B cell (primary cell): ENCODE data around the gene DDAH2. TPM values are rescaled to one million over a fixed set of nuclear protein-coding genes. Genes with fewer than 3 reads are reported as not detected.

Experiments used
- ATAC-seq: fragments of 200-7000 bp; cut with Tn5 transposase; one replicate; pipeline ENCODE4 v1.10.0; 2021; ENCODE audit warnings: low read depth, mild to moderate bottlenecking, moderate number of reproducible peaks, moderate library complexity
- CTCF ChIA-PET: fragments of 350-600 bp; sonication (Branson Sonifier 250); formaldehyde crosslinking; loops from one replicate; lab custom pipeline; 2021; ENCODE audit warnings: antibody characterized with exemption, inconsistent platforms; lab: Charles Lee
- POLR2A ChIA-PET: fragments of 350-600 bp; sonication (Branson Sonifier 250); formaldehyde crosslinking; loops from one replicate; lab custom pipeline; 2021; ENCODE audit warnings: antibody characterized with exemption; lab: Charles Lee
- DNase-seq: peaks from one replicate; pipeline ENCODE4 v3.0.0; 2013
- H2AFZ ChIP-seq: 2 replicates; pipeline ENCODE4 v1.6.1; 2012; ENCODE audit warnings: mild to moderate bottlenecking, low read depth, low read length; ENCODE audit not compliant: insufficient read depth, poor library complexity, severe bottlenecking
- H3K27ac ChIP-seq, 2 donors: 1 replicate in 1 of 2; 2 replicates in 1 of 2; pipeline ENCODE4 v1.5.1; 2012 to 2013; ENCODE audit warnings: low read length in 2 of 2, mild to moderate bottlenecking in 2 of 2, moderate library complexity in 1 of 2
- H3K27me3 ChIP-seq, 4 experiments: fragments of 200-600 bp in 1 of 4; sonication (generic) in 1 of 4; replicated peaks in 1 of 4; 1 replicate in 2 of 4; 2 replicates in 2 of 4; pipeline versions ENCODE4 v1.6.1 to v1.7.0; 2013 to 2016; ENCODE audit warnings: low read length in 3 of 4, mild to moderate bottlenecking in 2 of 4, mixed read lengths in 1 of 4, moderate library complexity in 1 of 4; ENCODE audit not compliant: insufficient read depth in 4 of 4, control insufficient read depth in 3 of 4; ENCODE audit errors: control extremely low read depth in 1 of 4
- H3K36me3 ChIP-seq, 2 experiments: replicated peaks in 1 of 2; 1 replicate in 1 of 2; 2 replicates in 1 of 2; pipeline versions ENCODE4 v1.6.1 to v1.7.1; 2013; ENCODE audit warnings: low read length in 1 of 2; ENCODE audit not compliant: insufficient read depth in 2 of 2, control insufficient read depth in 1 of 2; ENCODE audit errors: control extremely low read depth in 1 of 2, extremely low read depth in 1 of 2
- H3K4me1 ChIP-seq, 2 donors: fragments of 200-600 bp in 1 of 2; sonication (generic) in 1 of 2; 1 replicate in 1 of 2; 2 replicates in 1 of 2; pipeline versions ENCODE4 v1.5.1 to v1.6.1; 2013 to 2017; ENCODE audit warnings: low read length in 2 of 2; ENCODE audit not compliant: control insufficient read depth in 2 of 2, insufficient read depth in 2 of 2
- H3K4me2 ChIP-seq: replicated peaks from 2 replicates; pipeline ENCODE3; 2012; ENCODE audit warnings: mild to moderate bottlenecking, low read depth, low read length; ENCODE audit not compliant: poor library complexity, severe bottlenecking
- H3K4me3 ChIP-seq, 5 experiments: fragments of 200-600 bp in 1 of 5; sonication (generic) in 1 of 5; 1 replicate in 3 of 5; 2 replicates in 2 of 5; pipeline versions ENCODE4 v1.5.1 to v1.7.0; 2011 to 2016; ENCODE audit warnings: low read length in 4 of 5, mild to moderate bottlenecking in 4 of 5, low read depth in 2 of 5, control low read depth in 1 of 5, moderate library complexity in 1 of 5; ENCODE audit not compliant: insufficient read depth in 1 of 5; ENCODE audit errors: control extremely low read depth in 1 of 5, extremely low read depth in 1 of 5
- H3K79me2 ChIP-seq: fragments of 200-600 bp; sonication (generic); one replicate; pipeline ENCODE4 v1.6.0; 2016; ENCODE audit warnings: low read length; ENCODE audit not compliant: control insufficient read depth, insufficient read depth
- H3K9ac ChIP-seq: fragments of 200-600 bp; sonication (generic); 2 replicates; pipeline ENCODE4 v1.6.1; 2017; ENCODE audit warnings: mild to moderate bottlenecking, low read length, moderate library complexity
- H3K9me3 ChIP-seq, 3 donors: one replicate each; pipeline versions ENCODE4 v1.6.1 to v1.7.1; 2013; ENCODE audit warnings: low read length in 2 of 3; ENCODE audit not compliant: control insufficient read depth in 2 of 3, insufficient read depth in 1 of 3; ENCODE audit errors: control extremely low read depth in 1 of 3
- H4K20me1 ChIP-seq: 2 replicates; pipeline ENCODE4 v1.6.0; 2012; ENCODE audit warnings: mild to moderate bottlenecking, low read length; ENCODE audit not compliant: insufficient read depth, control insufficient read depth, poor library complexity, severe bottlenecking
- H3K27ac Mint-ChIP-seq: one replicate; pipeline ENCODE4 v1.8.0; 2021; ENCODE audit warnings: mixed read lengths
- H3K27me3 Mint-ChIP-seq: one replicate; pipeline ENCODE4 v1.8.0; 2021; ENCODE audit warnings: mixed read lengths
- H3K4me1 Mint-ChIP-seq: one replicate; pipeline ENCODE4 v1.8.0; 2021; ENCODE audit warnings: mixed read lengths
- H3K4me3 Mint-ChIP-seq: one replicate; pipeline ENCODE4 v1.8.0; 2021; ENCODE audit warnings: mixed read lengths
- H3K9me3 Mint-ChIP-seq: one replicate; pipeline ENCODE4 v1.8.0; 2022; ENCODE audit warnings: mixed read lengths; ENCODE audit not compliant: insufficient read depth
- EZH2 ChIP-seq: IDR thresholded peaks from 2 replicates; pipeline ENCODE4 v1.6.1; 2012; ENCODE audit warnings: borderline replicate concordance, low read depth, mild to moderate bottlenecking, moderate library complexity, low read length; ENCODE audit not compliant: insufficient read depth, poor library complexity, severe bottlenecking
- WGBS: methylation state at CpG from one replicate; pipeline ENCODE4 v1.1.5; 2013; ENCODE audit warnings: missing lambda C conversion rate; ENCODE audit not compliant: insufficient coverage; 5-methylcytosine and 5-hydroxymethylcytosine counted together
- intact Hi-C: fragments of 100-400 bp; cut with micrococcal nuclease; formaldehyde crosslinking; loops from one replicate; pipeline ENCODE4 v1.10.0; 2022
- polyA plus RNA-seq: library from polyadenylated mRNA; depleted of rRNA; stranded (reverse); fragments of >200 nt; gene quantifications from 2 replicates; pipeline ENCODE4 v1.2.3, GENCODE V29; 2012
- total RNA-seq, 2 donors: library from RNA; stranded (reverse); fragments of 120-200 nt in 1 of 2; gene quantifications; 1 replicate in 1 of 2; 2 replicates in 1 of 2; pipeline versions ENCODE4 v1.2.3 to v1.2.4, GENCODE V29; 2013 to 2022
- TF ChIP-seq, protein P1 (sequence below): fragments of 200-600 bp; IDR thresholded peaks from one replicate; pipeline ENCODE4 v1.8.0; 2022; ENCODE audit warnings: antibody characterized with exemption, mild to moderate bottlenecking

DDAH2 gene
- total and polyA plus RNA-seq, 2 donors (not counting 1 experiment from before 2014, with no cell fraction given) = 59.2 to 87.2 TPM

- Histone ChIP-seq H3K4me1 (peaks cover 0 to 2% of the 10 kb centered on the region in 2 donors), H2AFZ (no peak overlapping the region), H3K4me2 (no peak overlapping the region), H4K20me1 (no peaks in the 10 kb centered on the region), H3K9ac (no peak overlapping the region), H3K27me3 (no peaks in the 10 kb centered on the region), H3K9me3 (no peaks in the 10 kb centered on the region), H3K79me2 (no peaks in the 10 kb centered on the region), H3K4me3 (no peak overlapping the region), H3K27ac (no peak overlapping the region), H3K36me3 (peaks cover 0 to 3% of the 10 kb centered on the region in 2 experiments)
- Mint-ChIP-seq H3K9me3 (no peaks in the 10 kb centered on the region), H3K27ac (no peak overlapping the region), H3K4me1 (peaks cover 9% of the 10 kb centered on the region), H3K27me3 (no peaks in the 10 kb centered on the region), H3K4me3 (no peak overlapping the region)
- WGBS = 100% methylated on average over 3 of the region's 6 CpGs
- DNase-seq = no peak
- no peak for TF ChIP-seq EZH2
- TF ChIP-seq, protein P1, sequence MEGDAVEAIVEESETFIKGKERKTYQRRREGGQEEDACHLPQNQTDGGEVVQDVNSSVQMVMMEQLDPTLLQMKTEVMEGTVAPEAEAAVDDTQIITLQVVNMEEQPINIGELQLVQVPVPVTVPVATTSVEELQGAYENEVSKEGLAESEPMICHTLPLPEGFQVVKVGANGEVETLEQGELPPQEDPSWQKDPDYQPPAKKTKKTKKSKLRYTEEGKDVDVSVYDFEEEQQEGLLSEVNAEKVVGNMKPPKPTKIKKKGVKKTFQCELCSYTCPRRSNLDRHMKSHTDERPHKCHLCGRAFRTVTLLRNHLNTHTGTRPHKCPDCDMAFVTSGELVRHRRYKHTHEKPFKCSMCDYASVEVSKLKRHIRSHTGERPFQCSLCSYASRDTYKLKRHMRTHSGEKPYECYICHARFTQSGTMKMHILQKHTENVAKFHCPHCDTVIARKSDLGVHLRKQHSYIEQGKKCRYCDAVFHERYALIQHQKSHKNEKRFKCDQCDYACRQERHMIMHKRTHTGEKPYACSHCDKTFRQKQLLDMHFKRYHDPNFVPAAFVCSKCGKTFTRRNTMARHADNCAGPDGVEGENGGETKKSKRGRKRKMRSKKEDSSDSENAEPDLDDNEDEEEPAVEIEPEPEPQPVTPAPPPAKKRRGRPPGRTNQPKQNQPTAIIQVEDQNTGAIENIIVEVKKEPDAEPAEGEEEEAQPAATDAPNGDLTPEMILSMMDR = no peak
- intact Hi-C loops = no loop called here
- POLR2A ChIA-PET = interaction anchor here (0.5 kb wide), 1 partner anchor 1557 kb away, joined by 4 read pairs; no protein-coding TSS in a partner anchor
- no peak for ATAC-seq
- CTCF ChIA-PET = interaction anchor here (4.5 kb wide), 1 partner anchor 29 kb away, joined by 51 read pairs; the partner anchor contains the start of genes CLIC1 and MSH5
Observed at GRCh38 chr6:31767096-31767645, 38.1 kb upstream of the DDAH2 start.
